ENCODE measurements around the gene MATR3.

MATR3 gene

GRCh38 chr5:139273572-139274289 is 19.8 kb upstream of the MATR3 start:
- no peak for TF ChIP-seq EZH2phosphoT487 (IDR thresholded peaks at IDR 0.05; ENCODE audit: borderline replicate concordance, low read length)
- no peak for TF ChIP-seq CTCF (IDR thresholded peaks at IDR 0.05; ENCODE audit: low read depth, low read length, poor library complexity, severe bottlenecking)
- H3K27ac ChIP-seq (ENCODE audit: low read depth, low read length) = peak overlapping the region; percentile 85

GRCh38 chr5:139275536-139275935 is 18.0 kb upstream of the MATR3 start:
- peaks cover 12% of the 10 kb centered on the region; the same call in 1 of the 2 replicates for H4K20me1 ChIP-seq (ENCODE audit: control insufficient read depth, insufficient read depth, low read depth, low read length)
- no peaks in the 10 kb centered on the region for H3K9me2 ChIP-seq (replicated peaks; ENCODE audit: control insufficient read depth, low read length)
- peaks cover 69% of the 10 kb centered on the region for H3K79me2 ChIP-seq (ENCODE audit: control insufficient read depth, low read length)
- H3K4me1 ChIP-seq (ENCODE audit: control insufficient read depth, low read length) = peaks cover 64% of the 10 kb centered on the region
- H3F3A ChIP-seq (ENCODE audit: control insufficient read depth, insufficient read depth) = peaks cover 54% of the 10 kb centered on the region
- H3K27ac ChIP-seq (ENCODE audit: low read depth, low read length) = peak overlapping the region; percentile 85
- peak overlapping the region; percentile 96 for H3K4me2 ChIP-seq (ENCODE audit: low read length)
- H3K36me3 ChIP-seq (ENCODE audit: control insufficient read depth, low read length) = peaks cover 65% of the 10 kb centered on the region
- H3K9me3 ChIP-seq (ENCODE audit: control insufficient read depth, insufficient read depth, low read length) = no peaks in the 10 kb centered on the region
- 0 out of 2 replicates have a peak, but pooled peaks cover 4% of the 10 kb centered on the region for H3K27me3 ChIP-seq (ENCODE audit: control insufficient read depth, low read length)
- TF ChIP-seq CTCF (IDR thresholded peaks at IDR 0.05; ENCODE audit: low read depth, low read length, poor library complexity, severe bottlenecking) = no peak
- TF ChIP-seq EZH2phosphoT487 (IDR thresholded peaks at IDR 0.05; ENCODE audit: borderline replicate concordance, low read length) = no peak
- H3K4me3 ChIP-seq (ENCODE audit: low read length) = peak overlapping the region; percentile 81

More at GRCh38 chr5:139273572-139274289, 19.8 kb upstream of the MATR3 start:
- H3K4me2 ChIP-seq (ENCODE audit: low read length) = peak overlapping the region; percentile 96
- no peaks in the 10 kb centered on the region for H3K9me2 ChIP-seq (replicated peaks; ENCODE audit: control insufficient read depth, low read length)
- H3K79me2 ChIP-seq (ENCODE audit: control insufficient read depth, low read length) = peaks cover 56% of the 10 kb centered on the region
- H3K4me3 ChIP-seq (ENCODE audit: low read length) = peak overlapping the region; percentile 81
- 0 out of 2 replicates have a peak, but pooled peaks cover 4% of the 10 kb centered on the region for H3K27me3 ChIP-seq (ENCODE audit: control insufficient read depth, low read length)
- H3K36me3 ChIP-seq (ENCODE audit: control insufficient read depth, low read length) = peaks cover 47% of the 10 kb centered on the region
- H4K20me1 ChIP-seq (ENCODE audit: control insufficient read depth, insufficient read depth, low read depth, low read length) = peaks cover 8% of the 10 kb centered on the region; the same call in 1 of the 2 replicates
- peaks cover 48% of the 10 kb centered on the region for H3K4me1 ChIP-seq (ENCODE audit: control insufficient read depth, low read length)
- no peaks in the 10 kb centered on the region for H3K9me3 ChIP-seq (ENCODE audit: control insufficient read depth, insufficient read depth, low read length)
- peaks cover 41% of the 10 kb centered on the region for H3F3A ChIP-seq (ENCODE audit: control insufficient read depth, insufficient read depth)

- H3K9me2 ChIP-seq (replicated peaks; ENCODE audit: control insufficient read depth, low read length) = no peaks in the 10 kb centered on the region
- H3K4me2 ChIP-seq (ENCODE audit: low read length) = peak overlapping the region; percentile 96
- peaks cover 68% of the 10 kb centered on the region for H3K4me1 ChIP-seq (ENCODE audit: control insufficient read depth, low read length)
- peak overlapping the region; percentile 85 for H3K27ac ChIP-seq (ENCODE audit: low read depth, low read length)
- H3K36me3 ChIP-seq (ENCODE audit: control insufficient read depth, low read length) = peaks cover 69% of the 10 kb centered on the region
- no peaks in the 10 kb centered on the region for H3K9me3 ChIP-seq (ENCODE audit: control insufficient read depth, insufficient read depth, low read length)
- peak overlapping the region; percentile 81 for H3K4me3 ChIP-seq (ENCODE audit: low read length)
- TF ChIP-seq EZH2phosphoT487 (IDR thresholded peaks at IDR 0.05; ENCODE audit: borderline replicate concordance, low read length) (no peak), CTCF (IDR thresholded peaks at IDR 0.05; ENCODE audit: low read depth, low read length, poor library complexity, severe bottlenecking) (no peak)
- peaks cover 59% of the 10 kb centered on the region for H3F3A ChIP-seq (ENCODE audit: control insufficient read depth, insufficient read depth)
- 0 out of 2 replicates have a peak, but pooled peaks cover 4% of the 10 kb centered on the region for H3K27me3 ChIP-seq (ENCODE audit: control insufficient read depth, low read length)
- peaks cover 12% of the 10 kb centered on the region; the same call in 1 of the 2 replicates for H4K20me1 ChIP-seq (ENCODE audit: control insufficient read depth, insufficient read depth, low read depth, low read length)
- peaks cover 73% of the 10 kb centered on the region for H3K79me2 ChIP-seq (ENCODE audit: control insufficient read depth, low read length)
These were observed 17.6 kb upstream of the MATR3 start for GRCh38 chr5:139275956-139276355.

All from DOHH2 (cell line).